ENCODE results near the gene SPOP.
A peak's percentile ranks its signal among the peaks of the same experiment; 100 is the strongest.

Gene SPOP

DNA sequence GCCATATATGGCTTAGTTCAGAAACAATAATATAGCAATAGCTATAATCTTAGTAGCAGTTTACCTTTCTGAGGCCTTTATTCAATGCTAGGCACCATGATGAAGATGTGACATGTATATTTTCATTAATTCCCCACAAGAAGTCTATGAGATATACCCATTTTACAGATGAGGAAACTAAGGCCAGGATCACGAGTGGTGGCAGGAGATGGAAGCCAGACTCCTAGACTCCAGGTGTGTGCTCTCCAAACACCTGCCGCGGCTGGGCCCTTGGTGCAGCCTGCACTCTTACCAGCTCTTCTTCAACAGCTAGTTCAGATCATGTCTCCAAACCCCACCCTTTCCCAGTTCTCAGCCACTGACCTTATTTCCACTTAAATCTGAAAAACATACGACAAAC lies 87.0 kb downstream of the SPOP start:
- WGBS: 98% methylated on average over 4 of the region's 4 CpGs
- Histone ChIP-seq H3K36me3 (ENCODE audit: control insufficient read depth in 1 of 2, insufficient read depth in 2 of 2, low read depth in 1 of 2, low read length in 2 of 2) (peaks cover 29 to 30% of the 10 kb centered on the region in 2 experiments), H3K27ac (ENCODE audit: low read length, poor library complexity, severe bottlenecking) (no peak overlapping the region), H2BK5ac (ENCODE audit: low read depth, low read length, poor library complexity, severe bottlenecking) (no peak overlapping the region), H3K4me1 (ENCODE audit: control insufficient read depth, insufficient read depth, low read depth, low read length) (peaks cover 9% of the 10 kb centered on the region), H2BK15ac (ENCODE audit: low read depth, poor library complexity, severe bottlenecking) (no peak overlapping the region), H3K4me2 (ENCODE audit: low read length, poor library complexity, severe bottlenecking) (no peak overlapping the region), H3K14ac (ENCODE audit: low read length in 2 of 2) (no peak overlapping the region), H4K8ac (ENCODE audit: low read length) (no peak overlapping the region), H2BK12ac (ENCODE audit: low read length in 2 of 2) (no peak overlapping the region), H3K9ac (ENCODE audit: low read length) (no peak overlapping the region), H3K27me3 (ENCODE audit: control insufficient read depth in 1 of 2, insufficient read depth in 1 of 2, low read length in 2 of 2) (no peaks in the 10 kb centered on the region), H3K79me1 (replicated peaks; ENCODE audit: low read length, poor library complexity, severe bottlenecking) (peaks cover 7% of the 10 kb centered on the region), H3K18ac (ENCODE audit: low read depth in 1 of 2, low read length in 2 of 2) (no peak overlapping the region), H2AFZ (ENCODE audit: low read depth, low read length) (no peak overlapping the region), H3K4me3 (ENCODE audit: insufficient read depth in 1 of 2, low read depth in 1 of 2, low read length in 2 of 2) (no peak overlapping the region), H4K91ac (ENCODE audit: low read length) (no peak overlapping the region), H2BK120ac (ENCODE audit: low read depth, low read length) (no peak overlapping the region), H3K4ac (ENCODE audit: low read depth in 1 of 2, low read length in 2 of 2) (no peak overlapping the region), H3K9me3 (ENCODE audit: control insufficient read depth, low read length) (no peaks in the 10 kb centered on the region), H3K23ac (ENCODE audit: low read length in 2 of 2) (no peak overlapping the region), H2AK5ac (ENCODE audit: low read length, severe bottlenecking) (no peak overlapping the region)
- no peak for DNase-seq

DNA sequence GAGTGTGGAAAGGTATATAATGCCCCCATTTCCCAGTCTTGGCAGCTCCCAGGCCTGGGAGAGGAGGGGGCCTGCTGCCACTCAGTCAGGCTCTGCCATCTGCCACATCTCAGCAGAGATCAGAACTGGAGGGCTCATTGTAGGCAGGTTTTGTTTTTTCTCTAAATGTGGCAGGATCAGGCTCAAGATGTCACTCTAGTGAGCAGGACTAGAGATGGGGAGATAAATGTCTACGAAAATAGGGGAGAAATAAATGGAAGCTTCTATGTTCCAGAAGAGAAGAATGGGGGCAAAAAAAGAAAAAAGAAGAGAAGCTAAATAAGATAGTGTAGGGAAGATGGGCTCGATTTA lies 88.3 kb downstream of the SPOP start:
- no peak overlapping the region for H2BK12ac ChIP-seq (ENCODE audit: low read length in 2 of 2)
- H2AFZ ChIP-seq (ENCODE audit: low read depth, low read length): no peak overlapping the region
- H3K36me3 ChIP-seq (ENCODE audit: control insufficient read depth in 1 of 2, insufficient read depth in 2 of 2, low read depth in 1 of 2, low read length in 2 of 2): peaks cover 23 to 30% of the 10 kb centered on the region in 2 experiments
- no peak overlapping the region for H2BK5ac ChIP-seq (ENCODE audit: low read depth, low read length, poor library complexity, severe bottlenecking)
- H3K27me3 ChIP-seq (ENCODE audit: control insufficient read depth in 1 of 2, insufficient read depth in 1 of 2, low read length in 2 of 2): no peaks in the 10 kb centered on the region
- no peaks in the 10 kb centered on the region for H3K9me3 ChIP-seq (ENCODE audit: control insufficient read depth, low read length)
- 89% methylated on average over 2 of the region's 2 CpGs for WGBS
- H2BK120ac ChIP-seq (ENCODE audit: low read depth, low read length): no peak overlapping the region
- H3K4ac ChIP-seq (ENCODE audit: low read depth in 1 of 2, low read length in 2 of 2): no peak overlapping the region
- H3K27ac ChIP-seq (ENCODE audit: low read length, poor library complexity, severe bottlenecking): no peak overlapping the region
- H3K9ac ChIP-seq (ENCODE audit: low read length): no peak overlapping the region
- H3K79me1 ChIP-seq (replicated peaks; ENCODE audit: low read length, poor library complexity, severe bottlenecking): peaks cover 7% of the 10 kb centered on the region
- no peak overlapping the region for H2BK15ac ChIP-seq (ENCODE audit: low read depth, poor library complexity, severe bottlenecking)
- no peak overlapping the region for H3K4me2 ChIP-seq (ENCODE audit: low read length, poor library complexity, severe bottlenecking)
- H3K18ac ChIP-seq (ENCODE audit: low read depth in 1 of 2, low read length in 2 of 2): no peak overlapping the region
- peaks cover 9% of the 10 kb centered on the region for H3K4me1 ChIP-seq (ENCODE audit: control insufficient read depth, insufficient read depth, low read depth, low read length)
- no peak overlapping the region for H4K8ac ChIP-seq (ENCODE audit: low read length)
- no peak overlapping the region for H4K91ac ChIP-seq (ENCODE audit: low read length)
- no peak for DNase-seq
- H2AK5ac ChIP-seq (ENCODE audit: low read length, severe bottlenecking): no peak overlapping the region
- H3K14ac ChIP-seq (ENCODE audit: low read length in 2 of 2): no peak overlapping the region
- H3K23ac ChIP-seq (ENCODE audit: low read length in 2 of 2): no peak overlapping the region
- no peak overlapping the region for H3K4me3 ChIP-seq (ENCODE audit: insufficient read depth in 1 of 2, low read depth in 1 of 2, low read length in 2 of 2)

DNA sequence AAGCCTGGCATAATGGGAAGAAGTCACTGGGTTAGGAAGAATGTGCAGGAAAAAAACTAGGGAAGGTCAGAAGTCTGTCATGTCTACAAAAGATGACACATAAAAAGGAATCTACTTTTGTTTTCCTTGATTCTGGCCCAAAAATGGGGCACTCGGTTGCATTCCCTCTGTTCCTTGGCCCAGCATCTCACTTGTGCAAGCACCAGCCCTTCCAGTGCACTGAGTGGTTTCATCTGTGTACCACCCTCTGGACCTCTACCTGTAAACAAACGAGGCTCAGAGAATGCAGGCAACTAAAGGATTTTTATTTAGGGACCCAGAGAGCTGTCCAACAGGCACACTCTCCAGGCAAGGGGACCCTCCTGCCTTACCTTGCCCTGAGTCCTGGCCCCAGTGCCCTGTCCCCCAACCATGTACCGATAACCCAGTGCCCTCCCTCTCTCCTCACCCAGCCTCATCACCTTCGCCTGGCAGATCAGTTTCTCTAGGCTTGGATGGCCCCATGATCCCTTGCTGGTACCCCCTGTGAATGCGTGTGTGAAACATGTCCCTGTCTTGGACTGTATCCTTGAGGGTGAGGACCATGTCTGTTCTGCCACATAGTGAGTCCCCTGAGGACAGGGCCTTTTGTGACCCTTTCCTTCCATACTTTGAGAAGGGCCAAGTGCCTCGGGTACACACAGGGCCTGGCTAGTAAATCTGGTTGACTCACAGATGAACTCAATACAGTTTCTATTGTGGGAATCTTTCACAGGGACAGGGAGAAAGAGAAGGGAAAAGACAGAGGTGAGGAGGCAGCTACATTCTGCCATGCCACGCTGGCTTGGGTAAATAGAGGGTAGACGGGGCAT lies 88.9 kb downstream of the SPOP start:
- DNase-seq: no peak
- no peak overlapping the region for H4K8ac ChIP-seq (ENCODE audit: low read length)
- H4K91ac ChIP-seq (ENCODE audit: low read length): no peak overlapping the region
- H3K9ac ChIP-seq (ENCODE audit: low read length): no peak overlapping the region
- no peaks in the 10 kb centered on the region for H3K27me3 ChIP-seq (ENCODE audit: control insufficient read depth in 1 of 2, insufficient read depth in 1 of 2, low read length in 2 of 2)
- 91% methylated on average over 8 of the region's 8 CpGs for WGBS
- H3K4me2 ChIP-seq (ENCODE audit: low read length, poor library complexity, severe bottlenecking): no peak overlapping the region
- peaks cover 20 to 26% of the 10 kb centered on the region in 2 experiments for H3K36me3 ChIP-seq (ENCODE audit: control insufficient read depth in 1 of 2, insufficient read depth in 2 of 2, low read depth in 1 of 2, low read length in 2 of 2)
- H2BK5ac ChIP-seq (ENCODE audit: low read depth, low read length, poor library complexity, severe bottlenecking): no peak overlapping the region
- no peak overlapping the region for H3K4ac ChIP-seq (ENCODE audit: low read depth in 1 of 2, low read length in 2 of 2)
- no peak overlapping the region for H2BK12ac ChIP-seq (ENCODE audit: low read length in 2 of 2)
- H3K9me3 ChIP-seq (ENCODE audit: control insufficient read depth, low read length): no peaks in the 10 kb centered on the region
- no peak overlapping the region for H2AFZ ChIP-seq (ENCODE audit: low read depth, low read length)
- no peak overlapping the region for H2BK15ac ChIP-seq (ENCODE audit: low read depth, poor library complexity, severe bottlenecking)
- no peak overlapping the region for H3K27ac ChIP-seq (ENCODE audit: low read length, poor library complexity, severe bottlenecking)
- no peak overlapping the region for H2AK5ac ChIP-seq (ENCODE audit: low read length, severe bottlenecking)
- no peak overlapping the region for H3K18ac ChIP-seq (ENCODE audit: low read depth in 1 of 2, low read length in 2 of 2)
- H2BK120ac ChIP-seq (ENCODE audit: low read depth, low read length): no peak overlapping the region
- H3K14ac ChIP-seq (ENCODE audit: low read length in 2 of 2): no peak overlapping the region
- H3K23ac ChIP-seq (ENCODE audit: low read length in 2 of 2): no peak overlapping the region
- H3K79me1 ChIP-seq (replicated peaks; ENCODE audit: low read length, poor library complexity, severe bottlenecking): peaks cover 5% of the 10 kb centered on the region
- H3K4me3 ChIP-seq (ENCODE audit: insufficient read depth in 1 of 2, low read depth in 1 of 2, low read length in 2 of 2): peak overlapping the region in 1 of 2 experiments; percentile 3
- H3K4me1 ChIP-seq (ENCODE audit: control insufficient read depth, insufficient read depth, low read depth, low read length): peaks cover 9% of the 10 kb centered on the region

DNA sequence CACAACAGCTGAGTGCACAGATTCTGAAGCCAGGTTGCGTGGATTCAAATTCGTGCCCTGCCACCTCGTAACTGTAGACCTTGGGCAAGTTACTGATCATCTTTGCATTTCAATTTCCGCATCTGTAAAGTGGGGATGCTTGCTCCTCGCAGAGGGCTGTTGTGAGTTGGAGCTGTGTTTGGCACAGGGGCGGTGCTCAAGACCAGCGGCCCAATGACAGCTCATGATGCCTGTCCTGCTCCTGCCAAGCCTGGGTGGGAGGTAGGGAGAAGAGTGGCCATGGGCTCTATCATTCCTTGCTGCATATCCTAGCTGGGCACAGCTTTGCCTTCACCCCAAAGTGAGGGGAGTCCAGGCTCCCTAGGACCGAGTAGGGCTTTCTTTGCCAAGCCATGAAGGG lies 89.6 kb downstream of the SPOP start:
- H2AFZ ChIP-seq (ENCODE audit: low read depth, low read length): no peak overlapping the region
- no peak overlapping the region for H3K14ac ChIP-seq (ENCODE audit: low read length in 2 of 2)
- no peak overlapping the region for H2AK5ac ChIP-seq (ENCODE audit: low read length, severe bottlenecking)
- no peak overlapping the region for H4K8ac ChIP-seq (ENCODE audit: low read length)
- H3K4me1 ChIP-seq (ENCODE audit: control insufficient read depth, insufficient read depth, low read depth, low read length): peaks cover 10% of the 10 kb centered on the region
- WGBS: 97% methylated on average over 8 of the region's 8 CpGs
- H3K79me1 ChIP-seq (replicated peaks; ENCODE audit: low read length, poor library complexity, severe bottlenecking): peaks cover 5% of the 10 kb centered on the region
- H3K4me3 ChIP-seq (ENCODE audit: insufficient read depth in 1 of 2, low read depth in 1 of 2, low read length in 2 of 2): no peak overlapping the region
- H3K9ac ChIP-seq (ENCODE audit: low read length): no peak overlapping the region
- H2BK15ac ChIP-seq (ENCODE audit: low read depth, poor library complexity, severe bottlenecking): no peak overlapping the region
- H3K23ac ChIP-seq (ENCODE audit: low read length in 2 of 2): no peak overlapping the region
- peaks cover 20 to 21% of the 10 kb centered on the region in 2 experiments for H3K36me3 ChIP-seq (ENCODE audit: control insufficient read depth in 1 of 2, insufficient read depth in 2 of 2, low read depth in 1 of 2, low read length in 2 of 2)
- H2BK5ac ChIP-seq (ENCODE audit: low read depth, low read length, poor library complexity, severe bottlenecking): no peak overlapping the region
- H3K4me2 ChIP-seq (ENCODE audit: low read length, poor library complexity, severe bottlenecking): no peak overlapping the region
- H2BK120ac ChIP-seq (ENCODE audit: low read depth, low read length): no peak overlapping the region
- no peak overlapping the region for H3K4ac ChIP-seq (ENCODE audit: low read depth in 1 of 2, low read length in 2 of 2)
- no peak overlapping the region for H4K91ac ChIP-seq (ENCODE audit: low read length)
- no peaks in the 10 kb centered on the region for H3K9me3 ChIP-seq (ENCODE audit: control insufficient read depth, low read length)
- no peak overlapping the region for H3K27ac ChIP-seq (ENCODE audit: low read length, poor library complexity, severe bottlenecking)
- no peak for DNase-seq
- H2BK12ac ChIP-seq (ENCODE audit: low read length in 2 of 2): no peak overlapping the region
- no peaks in the 10 kb centered on the region for H3K27me3 ChIP-seq (ENCODE audit: control insufficient read depth in 1 of 2, insufficient read depth in 1 of 2, low read length in 2 of 2)
- H3K18ac ChIP-seq (ENCODE audit: low read depth in 1 of 2, low read length in 2 of 2): no peak overlapping the region
